ENCODE results near the gene P2RY14. TPM values are rescaled to one million over a fixed set of nuclear protein-coding genes. Genes with fewer than 3 reads are reported as not detected.

P2RY14 gene
- polyA plus RNA-seq, 1 donor: 2.8 TPM

DNA sequence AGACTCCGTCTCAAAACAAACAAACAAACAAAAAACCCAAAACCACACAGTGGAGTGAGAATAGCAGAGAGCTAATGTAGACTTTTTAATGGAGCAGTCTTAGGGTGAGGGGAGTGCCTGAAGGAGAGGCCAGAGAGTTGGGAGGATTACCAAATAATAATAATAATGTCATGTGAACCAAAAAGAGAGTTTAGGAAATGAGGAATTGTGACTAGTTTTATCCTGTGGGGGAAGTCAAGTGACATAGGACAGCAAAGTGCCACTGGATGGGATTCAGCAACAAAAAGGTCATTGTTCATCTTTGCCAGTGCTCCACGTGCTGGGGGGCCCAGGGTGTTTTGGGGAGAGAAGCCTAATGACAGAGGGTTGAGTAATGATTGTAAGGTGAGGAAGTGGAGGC lies 25.4 kb upstream of the P2RY14 start:
- DNase-seq: no peak
- no peaks in the 10 kb centered on the region for H3K27me3 ChIP-seq (ENCODE audit: control insufficient read depth, insufficient read depth, low read length)
- no peaks in the 10 kb centered on the region for H3K4me1 ChIP-seq (ENCODE audit: control insufficient read depth, insufficient read depth, low read length)
- no peaks in the 10 kb centered on the region for H3K9me3 ChIP-seq (ENCODE audit: control insufficient read depth, low read depth, low read length)
- WGBS (ENCODE audit: insufficient coverage, low lambda C conversion rate): no CpG with 5 or more reads among the region's 2 CpGs
- H3K4me3 ChIP-seq (ENCODE audit: low read length): no peak overlapping the region
- no peak overlapping the region for H3K27ac ChIP-seq (ENCODE audit: low read length)
- H3K36me3 ChIP-seq (ENCODE audit: control insufficient read depth, insufficient read depth, low read length): no peaks in the 10 kb centered on the region

DNA sequence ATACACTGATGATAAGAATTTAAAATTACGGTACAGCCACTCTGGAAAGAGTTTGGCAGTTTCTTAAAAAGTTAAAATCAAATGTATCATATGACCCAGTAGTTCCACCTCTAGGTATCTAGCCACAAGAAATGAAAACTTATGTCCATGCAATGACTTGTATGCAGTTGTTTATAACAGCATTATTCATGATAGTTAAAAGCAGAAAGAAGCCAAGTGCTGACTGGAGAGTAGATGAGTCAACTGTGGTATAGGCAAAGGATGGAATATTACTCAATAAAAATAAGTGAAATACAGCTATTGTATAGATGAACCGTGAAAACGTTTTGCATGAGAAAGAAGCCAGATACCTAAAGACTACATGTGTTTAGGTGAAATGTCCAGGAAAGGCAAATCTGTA lies 23.4 kb upstream of the P2RY14 start:
- DNase-seq: no peak
- H3K27me3 ChIP-seq (ENCODE audit: control insufficient read depth, insufficient read depth, low read length): no peaks in the 10 kb centered on the region
- H3K27ac ChIP-seq (ENCODE audit: low read length): no peak overlapping the region
- H3K4me1 ChIP-seq (ENCODE audit: control insufficient read depth, insufficient read depth, low read length): no peaks in the 10 kb centered on the region
- no peaks in the 10 kb centered on the region for H3K9me3 ChIP-seq (ENCODE audit: control insufficient read depth, low read depth, low read length)
- H3K4me3 ChIP-seq (ENCODE audit: low read length): no peak overlapping the region
- WGBS (ENCODE audit: insufficient coverage, low lambda C conversion rate): 90% methylated on average over 2 of the region's 3 CpGs
- H3K36me3 ChIP-seq (ENCODE audit: control insufficient read depth, insufficient read depth, low read length): no peaks in the 10 kb centered on the region

DNA sequence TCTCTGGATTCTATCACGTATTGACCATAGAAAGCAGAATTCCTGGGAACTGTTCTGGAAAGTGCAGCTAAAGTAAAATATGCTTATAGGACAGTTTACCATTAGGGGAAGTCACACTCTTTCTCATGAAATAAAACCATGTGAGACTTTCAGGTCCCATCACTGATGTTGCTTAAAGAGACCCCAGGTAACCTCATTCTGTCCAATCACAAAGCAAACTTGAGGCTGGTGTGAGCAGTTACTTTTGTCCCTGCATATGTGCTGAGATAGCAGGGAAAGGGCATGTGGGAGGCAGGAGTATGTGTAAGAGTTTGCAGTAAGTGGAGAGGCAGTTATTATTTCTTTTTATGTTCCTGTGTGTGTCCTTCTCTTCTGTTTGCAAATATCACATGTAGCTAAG lies 22.2 kb upstream of the P2RY14 start:
- WGBS (ENCODE audit: insufficient coverage, low lambda C conversion rate): no CpG with 5 or more reads among the region's 1 CpG
- H3K4me1 ChIP-seq (ENCODE audit: control insufficient read depth, insufficient read depth, low read length): no peaks in the 10 kb centered on the region
- no peaks in the 10 kb centered on the region for H3K36me3 ChIP-seq (ENCODE audit: control insufficient read depth, insufficient read depth, low read length)
- no peak overlapping the region for H3K27ac ChIP-seq (ENCODE audit: low read length)
- no peaks in the 10 kb centered on the region for H3K9me3 ChIP-seq (ENCODE audit: control insufficient read depth, low read depth, low read length)
- no peak overlapping the region for H3K4me3 ChIP-seq (ENCODE audit: low read length)
- no peaks in the 10 kb centered on the region for H3K27me3 ChIP-seq (ENCODE audit: control insufficient read depth, insufficient read depth, low read length)
- no peak for DNase-seq

DNA sequence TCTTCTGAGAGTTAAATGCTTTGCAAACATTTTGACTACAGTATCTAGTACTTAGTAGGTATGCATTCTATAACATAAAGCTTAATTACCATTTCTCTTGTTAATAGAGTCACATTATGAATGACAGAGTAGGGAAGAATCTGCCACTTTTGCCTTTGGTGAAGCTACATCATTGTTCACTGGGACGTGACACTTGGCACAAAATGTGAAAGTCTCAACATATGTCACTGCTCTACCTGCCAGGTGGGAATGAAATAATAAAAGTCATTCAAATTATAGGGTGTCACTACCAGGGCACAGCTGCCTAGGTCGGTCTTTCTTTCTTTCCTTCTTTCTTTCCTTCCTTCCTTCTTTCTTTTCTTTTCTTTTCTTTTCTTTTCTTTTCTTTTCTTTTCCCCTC lies 20.7 kb upstream of the P2RY14 start:
- H3K36me3 ChIP-seq (ENCODE audit: control insufficient read depth, insufficient read depth, low read length): no peaks in the 10 kb centered on the region
- DNase-seq: no peak
- H3K4me1 ChIP-seq (ENCODE audit: control insufficient read depth, insufficient read depth, low read length): no peaks in the 10 kb centered on the region
- H3K27me3 ChIP-seq (ENCODE audit: control insufficient read depth, insufficient read depth, low read length): no peaks in the 10 kb centered on the region
- no peaks in the 10 kb centered on the region for H3K9me3 ChIP-seq (ENCODE audit: control insufficient read depth, low read depth, low read length)
- H3K27ac ChIP-seq (ENCODE audit: low read length): no peak overlapping the region
- 82% methylated on average over 2 of the region's 2 CpGs for WGBS (ENCODE audit: insufficient coverage, low lambda C conversion rate)
- no peak overlapping the region for H3K4me3 ChIP-seq (ENCODE audit: low read length)

GRCh38 chr3:151297429-151297828 lies 19.1 kb upstream of the P2RY14 start:
- no peak for DNase-seq
- Histone ChIP-seq H3K4me3 (ENCODE audit: low read length) (no peak overlapping the region), H3K9me3 (ENCODE audit: control insufficient read depth, low read depth, low read length) (no peaks in the 10 kb centered on the region), H3K27ac (ENCODE audit: low read length) (no peak overlapping the region), H3K27me3 (ENCODE audit: control insufficient read depth, insufficient read depth, low read length) (no peaks in the 10 kb centered on the region), H3K4me1 (ENCODE audit: control insufficient read depth, insufficient read depth, low read length) (no peaks in the 10 kb centered on the region), H3K36me3 (ENCODE audit: control insufficient read depth, insufficient read depth, low read length) (no peaks in the 10 kb centered on the region)
- 43% methylated on average over 1 of the region's 2 CpGs for WGBS (ENCODE audit: insufficient coverage, low lambda C conversion rate)

- no peaks in the 10 kb centered on the region for H3K27me3 ChIP-seq (ENCODE audit: control insufficient read depth, insufficient read depth, low read length)
- no CpG with 5 or more reads among the region's 3 CpGs for WGBS (ENCODE audit: insufficient coverage, low lambda C conversion rate)
- no peaks in the 10 kb centered on the region for H3K9me3 ChIP-seq (ENCODE audit: control insufficient read depth, low read depth, low read length)
- H3K27ac ChIP-seq (ENCODE audit: low read length): no peak overlapping the region
- H3K4me3 ChIP-seq (ENCODE audit: low read length): no peak overlapping the region
- H3K36me3 ChIP-seq (ENCODE audit: control insufficient read depth, insufficient read depth, low read length): no peaks in the 10 kb centered on the region
- H3K4me1 ChIP-seq (ENCODE audit: control insufficient read depth, insufficient read depth, low read length): no peaks in the 10 kb centered on the region
- DNase-seq: no peak
Measured at GRCh38 chr3:151296226-151296625, 17.9 kb upstream of the P2RY14 start.

DNA sequence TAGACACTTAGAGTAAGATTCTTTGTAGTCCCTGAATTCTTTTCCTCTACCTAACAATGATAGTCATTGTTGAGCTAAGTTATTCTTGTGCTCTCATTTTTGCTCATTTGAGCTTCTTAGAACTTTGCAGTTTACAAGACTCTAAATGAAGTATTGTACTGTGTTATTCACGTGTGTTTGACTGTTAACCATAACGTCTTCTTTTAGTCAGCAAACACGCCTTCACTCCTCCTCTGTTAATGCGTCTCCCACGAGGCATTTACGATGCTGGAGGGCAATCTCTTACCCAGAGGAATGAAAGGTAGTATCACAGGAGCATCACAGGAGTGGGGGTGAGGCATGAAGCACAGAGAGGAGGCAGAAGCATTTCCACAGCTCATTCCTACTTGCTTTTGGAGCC lies 14.8 kb upstream of the P2RY14 start:
- no peaks in the 10 kb centered on the region for H3K4me1 ChIP-seq (ENCODE audit: control insufficient read depth, insufficient read depth, low read length)
- H3K27me3 ChIP-seq (ENCODE audit: control insufficient read depth, insufficient read depth, low read length): no peaks in the 10 kb centered on the region
- no CpG with 5 or more reads among the region's 6 CpGs for WGBS (ENCODE audit: insufficient coverage, low lambda C conversion rate)

GRCh38 chr3:151290673-151291072 lies 12.3 kb upstream of the P2RY14 start:
- Histone ChIP-seq H3K4me1 (ENCODE audit: control insufficient read depth, insufficient read depth, low read length) (no peaks in the 10 kb centered on the region), H3K27me3 (ENCODE audit: control insufficient read depth, insufficient read depth, low read length) (no peaks in the 10 kb centered on the region), H3K4me3 (ENCODE audit: low read length) (no peak overlapping the region), H3K9me3 (ENCODE audit: control insufficient read depth, low read depth, low read length) (no peaks in the 10 kb centered on the region), H3K27ac (ENCODE audit: low read length) (no peak overlapping the region), H3K36me3 (ENCODE audit: control insufficient read depth, insufficient read depth, low read length) (no peaks in the 10 kb centered on the region)
- DNase-seq: no peak
- 100% methylated on average over 2 of the region's 3 CpGs for WGBS (ENCODE audit: insufficient coverage, low lambda C conversion rate)

More for the DNA sequence above, 14.8 kb upstream of the P2RY14 start:
- H3K36me3 ChIP-seq (ENCODE audit: control insufficient read depth, insufficient read depth, low read length): no peaks in the 10 kb centered on the region
- H3K9me3 ChIP-seq (ENCODE audit: control insufficient read depth, low read depth, low read length): no peaks in the 10 kb centered on the region
- DNase-seq: no peak
- no peak overlapping the region for H3K27ac ChIP-seq (ENCODE audit: low read length)
- no peak overlapping the region for H3K4me3 ChIP-seq (ENCODE audit: low read length)

DNA sequence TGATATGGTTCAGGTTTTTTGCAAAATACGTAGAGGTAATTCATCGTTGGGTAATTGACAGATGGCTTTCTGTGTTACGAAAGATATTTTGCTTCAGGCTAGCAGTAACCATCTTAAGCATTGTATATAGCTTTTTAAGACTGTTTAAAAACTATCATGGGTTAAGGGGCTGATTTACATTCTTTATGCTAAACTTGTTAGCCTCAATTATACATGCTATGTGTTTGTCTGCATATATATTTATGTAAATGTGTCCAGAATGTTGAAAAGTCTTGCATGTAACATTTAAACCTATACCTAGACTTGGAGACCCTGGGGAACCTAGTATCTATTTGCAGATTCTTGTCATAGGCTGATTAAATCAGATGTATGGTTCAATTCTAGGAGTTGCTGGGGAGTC lies 11.1 kb upstream of the P2RY14 start:
- no peak overlapping the region for H3K27ac ChIP-seq (ENCODE audit: low read length)
- no peaks in the 10 kb centered on the region for H3K27me3 ChIP-seq (ENCODE audit: control insufficient read depth, insufficient read depth, low read length)
- H3K36me3 ChIP-seq (ENCODE audit: control insufficient read depth, insufficient read depth, low read length): no peaks in the 10 kb centered on the region
- 15% methylated on average over 3 of the region's 3 CpGs for WGBS (ENCODE audit: insufficient coverage, low lambda C conversion rate)
- no peak overlapping the region for H3K4me3 ChIP-seq (ENCODE audit: low read length)
- no peaks in the 10 kb centered on the region for H3K4me1 ChIP-seq (ENCODE audit: control insufficient read depth, insufficient read depth, low read length)
- H3K9me3 ChIP-seq (ENCODE audit: control insufficient read depth, low read depth, low read length): no peaks in the 10 kb centered on the region
- no peak for DNase-seq

DNA sequence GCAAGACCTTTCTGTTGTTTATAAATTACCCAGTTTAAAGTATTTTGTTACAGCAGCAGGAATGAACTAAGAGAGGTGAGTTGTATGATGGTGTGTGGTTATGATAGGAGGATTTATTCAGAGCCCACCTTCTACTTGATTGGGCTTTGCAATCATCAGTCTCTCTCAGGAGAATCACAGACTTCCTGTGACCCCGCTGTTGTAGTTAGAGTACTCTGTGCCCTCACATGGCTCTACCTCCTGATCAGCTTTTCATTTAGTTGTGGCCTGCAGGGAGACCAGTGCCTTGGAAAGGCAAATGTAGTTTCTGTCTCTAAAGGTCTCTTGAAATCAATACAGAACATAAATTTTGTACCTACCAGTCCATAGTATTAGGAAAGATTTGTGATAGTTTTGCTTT lies 7.6 kb upstream of the P2RY14 start:
- DNase-seq: no peak
- H3K27ac ChIP-seq (ENCODE audit: low read length): no peak overlapping the region
- no CpG with 5 or more reads among the region's 1 CpG for WGBS (ENCODE audit: insufficient coverage, low lambda C conversion rate)
- no peaks in the 10 kb centered on the region for H3K27me3 ChIP-seq (ENCODE audit: control insufficient read depth, insufficient read depth, low read length)
- H3K36me3 ChIP-seq (ENCODE audit: control insufficient read depth, insufficient read depth, low read length): no peaks in the 10 kb centered on the region
- no peaks in the 10 kb centered on the region for H3K9me3 ChIP-seq (ENCODE audit: control insufficient read depth, low read depth, low read length)
- H3K4me1 ChIP-seq (ENCODE audit: control insufficient read depth, insufficient read depth, low read length): no peaks in the 10 kb centered on the region
- no peak overlapping the region for H3K4me3 ChIP-seq (ENCODE audit: low read length)

- no peaks in the 10 kb centered on the region for H3K36me3 ChIP-seq (ENCODE audit: control insufficient read depth, insufficient read depth, low read length)
- peak in 1 of 2 donors; percentile 36 for DNase-seq
- H3K9me3 ChIP-seq (ENCODE audit: control insufficient read depth, low read depth, low read length): no peaks in the 10 kb centered on the region
- no peaks in the 10 kb centered on the region for H3K27me3 ChIP-seq (ENCODE audit: control insufficient read depth, insufficient read depth, low read length)
- WGBS (ENCODE audit: insufficient coverage, low lambda C conversion rate): 50% methylated on average over 2 of the region's 5 CpGs
- H3K4me1 ChIP-seq (ENCODE audit: control insufficient read depth, insufficient read depth, low read length): no peaks in the 10 kb centered on the region
- H3K27ac ChIP-seq (ENCODE audit: low read length): no peak overlapping the region
- H3K4me3 ChIP-seq (ENCODE audit: low read length): no peak overlapping the region
Measured at GRCh38 chr3:151283907-151284461, 5.6 kb upstream of the P2RY14 start.
